NCI-H1417 treated with DMSO at 0.1 percent for 48 hours (cell line): ENCODE measurements around the gene TBX1.
"Not testable (repeated sequence)": the region's sequence is repeated elsewhere in the genome, so short reads cannot be mapped to it uniquely, and the experiment has no call there.

Experiments used
- DNase-seq: peaks from one replicate; lab custom pipeline; 2025; lab: John Stamatoyannopoulos, UW

The TBX1 gene

DNA sequence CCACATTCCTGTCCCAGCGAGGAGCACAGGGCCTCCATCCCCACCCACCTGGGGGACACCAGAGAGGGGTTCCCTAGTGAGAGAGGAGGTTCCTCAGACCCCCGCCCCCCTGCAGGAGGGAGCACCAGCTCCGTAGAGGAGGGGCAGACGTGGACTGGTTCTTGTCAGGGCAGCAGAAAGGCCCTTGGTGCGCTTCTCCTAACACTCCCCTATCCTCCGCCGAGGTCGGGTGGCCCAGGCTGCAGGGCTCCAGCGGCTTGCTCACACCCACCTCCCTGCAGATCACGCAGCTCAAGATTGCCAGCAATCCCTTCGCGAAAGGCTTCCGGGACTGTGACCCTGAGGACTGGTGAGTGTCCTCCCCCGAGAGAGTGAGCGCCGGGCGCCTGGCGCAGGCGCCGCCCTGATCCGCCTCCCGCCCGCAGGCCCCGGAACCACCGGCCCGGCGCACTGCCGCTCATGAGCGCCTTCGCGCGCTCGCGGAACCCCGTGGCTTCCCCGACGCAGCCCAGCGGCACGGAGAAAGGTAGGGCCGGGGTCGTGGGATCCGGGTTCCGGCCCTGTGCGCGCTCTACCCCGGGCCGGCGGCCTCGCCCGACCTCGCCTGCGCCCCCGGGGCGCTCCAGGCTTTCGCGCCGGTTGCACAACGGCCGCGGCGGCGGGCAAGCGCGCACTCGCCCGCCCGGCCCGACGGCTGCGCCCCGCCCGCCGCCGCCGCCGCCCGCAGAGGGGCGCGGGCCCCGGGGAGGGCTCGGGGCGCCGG, 5.1 kb downstream of the TBX1 start:
- no peak for DNase-seq

DNA sequence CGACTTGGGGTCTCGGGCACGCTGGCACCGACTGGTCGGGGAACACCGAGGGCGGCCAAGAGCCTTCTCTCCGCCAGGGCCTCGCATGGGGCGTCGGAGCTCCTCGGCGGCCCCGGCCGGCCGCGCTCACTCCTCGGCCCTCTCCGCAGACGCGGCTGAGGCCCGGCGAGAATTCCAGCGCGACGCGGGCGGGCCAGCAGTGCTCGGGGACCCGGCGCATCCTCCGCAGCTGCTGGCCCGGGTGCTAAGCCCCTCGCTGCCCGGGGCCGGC, 5.6 kb downstream of the TBX1 start:
- no peak for DNase-seq

DNA sequence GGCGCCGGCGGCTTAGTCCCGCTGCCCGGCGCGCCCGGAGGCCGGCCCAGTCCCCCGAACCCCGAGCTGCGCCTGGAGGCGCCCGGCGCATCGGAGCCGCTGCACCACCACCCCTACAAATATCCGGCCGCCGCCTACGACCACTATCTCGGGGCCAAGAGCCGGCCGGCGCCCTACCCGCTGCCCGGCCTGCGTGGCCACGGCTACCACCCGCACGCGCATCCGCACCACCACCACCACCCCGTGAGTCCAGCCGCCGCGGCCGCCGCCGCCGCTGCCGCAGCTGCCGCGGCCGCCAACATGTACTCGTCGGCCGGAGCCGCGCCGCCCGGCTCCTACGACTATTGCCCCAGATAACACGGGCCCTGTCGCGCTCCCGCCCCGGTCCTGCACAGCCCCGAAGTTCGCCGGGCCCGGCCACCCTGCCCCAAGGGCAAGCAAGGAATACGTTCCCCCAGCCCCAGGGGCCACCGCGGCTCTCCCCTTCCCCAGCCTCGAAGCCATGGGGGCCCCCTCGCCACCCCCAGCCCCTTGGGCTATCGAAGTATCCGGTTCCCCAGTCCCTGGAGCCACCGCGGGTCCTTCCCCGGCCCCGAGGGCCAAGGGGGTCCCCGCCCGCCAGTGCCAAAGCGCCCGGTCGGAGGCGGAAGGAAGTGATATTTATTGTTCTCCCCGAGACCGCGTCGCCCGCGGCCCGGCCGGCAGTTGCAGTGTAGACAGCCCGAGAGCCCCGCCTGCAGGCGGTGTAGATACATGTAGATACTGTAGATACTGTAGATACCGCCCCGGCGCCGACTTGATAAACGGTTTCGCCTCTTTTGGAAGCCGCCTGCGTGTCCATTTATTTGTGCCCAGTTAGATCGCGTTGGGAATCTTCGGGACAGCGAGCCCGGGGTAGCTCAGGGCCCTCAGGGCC, 6.2 kb downstream of the TBX1 start:
- no peak for DNase-seq

DNA sequence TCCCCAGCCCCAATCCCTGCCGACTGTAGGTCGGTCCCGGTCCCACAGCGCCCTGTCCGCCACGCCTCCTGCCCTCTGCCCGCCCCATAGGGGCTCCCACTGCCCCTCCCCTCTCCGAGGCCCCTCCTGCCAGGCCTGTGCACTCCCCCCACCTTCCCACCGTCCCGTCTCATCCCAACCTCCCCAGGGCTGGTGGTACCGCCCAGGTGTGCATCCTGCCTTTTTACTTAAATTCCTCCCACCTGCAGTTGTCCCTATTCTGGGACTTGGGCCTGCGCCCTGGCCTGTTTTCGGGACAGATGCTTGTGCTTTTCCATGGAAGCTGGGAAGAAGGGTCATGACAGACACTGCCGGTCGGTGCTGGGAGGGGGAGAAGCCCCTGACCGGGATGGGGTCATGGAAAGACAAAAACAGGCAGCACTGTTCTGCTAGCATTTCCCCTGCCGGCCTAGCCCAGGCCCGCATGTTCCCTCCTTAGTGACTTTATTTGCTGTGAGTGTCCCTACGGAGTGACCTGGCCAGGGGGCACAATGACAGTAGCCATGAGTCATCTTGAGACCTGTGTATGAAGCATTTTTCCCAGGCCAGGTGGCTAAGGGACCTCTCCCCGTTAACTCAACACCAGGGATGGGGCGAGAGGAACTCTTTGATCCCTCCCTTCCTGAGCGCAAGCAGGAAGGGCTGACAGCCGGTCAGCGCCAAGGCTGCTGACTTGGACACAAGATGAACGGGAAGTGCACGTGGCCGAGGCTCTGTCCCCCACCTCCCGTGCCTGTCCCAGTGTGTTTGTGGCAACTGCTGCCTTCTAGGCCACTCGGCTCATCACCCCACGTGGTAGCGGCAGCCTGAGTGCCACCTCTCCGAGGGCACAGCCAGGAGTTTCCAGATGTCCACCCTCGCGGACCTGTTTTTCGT, 7.1 kb downstream of the TBX1 start:
- DNase-seq = no peak

DNA sequence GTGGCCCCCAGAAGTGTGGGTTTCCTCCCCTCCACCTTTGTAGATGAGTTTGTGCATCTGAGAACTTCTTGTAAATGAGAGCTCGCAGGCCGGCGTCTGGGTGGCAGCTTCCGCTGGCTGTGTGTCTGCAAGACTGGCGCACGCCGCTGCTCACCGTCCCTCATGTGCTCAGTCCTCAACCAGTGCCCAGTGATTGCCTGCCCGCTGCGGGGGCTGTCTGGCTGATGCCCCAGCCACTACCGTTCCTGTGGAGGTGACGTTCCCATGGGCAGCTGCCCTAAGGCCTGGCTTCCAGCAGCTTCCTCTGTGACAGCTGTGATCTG, 8.8 kb downstream of the TBX1 start:
- no peak for DNase-seq

DNA sequence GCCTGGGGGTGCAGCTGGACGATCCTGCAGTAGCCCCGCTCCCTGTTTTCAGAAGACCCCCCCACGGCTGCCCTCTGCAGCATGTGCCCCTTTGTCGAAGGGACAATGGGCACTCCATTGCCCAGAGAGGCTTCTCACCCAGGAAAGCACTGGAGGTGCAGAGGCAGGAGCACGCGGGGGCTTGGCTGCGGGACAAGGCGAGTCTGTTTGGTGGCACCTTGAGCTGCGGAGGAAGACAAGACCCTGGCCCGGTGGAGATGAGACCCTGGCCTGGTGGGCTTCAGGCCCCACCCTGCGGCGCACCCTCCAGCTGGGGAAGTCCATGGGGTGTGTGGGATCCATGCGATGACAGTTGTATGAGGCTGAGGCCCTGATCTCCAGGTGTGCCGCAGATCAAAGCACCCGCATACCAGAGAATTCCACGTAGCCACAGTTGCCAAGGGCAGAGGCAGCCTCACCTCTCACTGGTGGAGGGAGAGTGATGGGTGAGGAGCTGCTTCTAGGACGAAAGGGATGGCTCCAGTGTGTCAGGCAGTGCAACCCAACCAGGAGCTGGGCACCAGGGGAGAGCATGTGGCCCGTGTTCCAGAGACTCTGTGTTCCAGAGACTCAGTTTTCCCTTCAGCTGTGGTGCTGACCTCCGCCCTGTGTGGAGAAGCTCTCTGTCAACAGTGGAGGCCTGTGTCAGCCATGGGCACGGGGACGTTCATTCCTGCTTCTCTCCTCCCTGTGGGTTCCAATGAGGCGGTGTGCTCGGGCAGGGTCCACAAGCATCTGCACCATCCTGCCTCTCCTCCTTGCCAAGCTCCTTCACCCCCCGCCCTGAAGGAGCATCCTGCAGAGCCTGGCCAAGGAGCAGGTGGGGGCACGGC, 10.0 kb downstream of the TBX1 start:
- DNase-seq = no peak

DNA sequence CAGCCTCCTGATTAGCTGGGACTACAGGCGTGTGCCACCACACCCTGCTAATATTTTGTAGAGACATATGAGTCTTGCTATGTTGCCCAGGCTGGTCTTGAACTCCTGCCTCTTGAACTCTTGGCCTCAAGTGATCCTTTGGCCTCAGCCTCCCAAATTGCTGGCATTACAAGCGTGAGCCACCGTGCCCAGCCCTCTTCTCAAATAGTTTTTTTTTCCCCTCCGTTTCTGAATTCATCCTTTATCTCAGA, 11.8 kb downstream of the TBX1 start:
- no peak for DNase-seq

DNA sequence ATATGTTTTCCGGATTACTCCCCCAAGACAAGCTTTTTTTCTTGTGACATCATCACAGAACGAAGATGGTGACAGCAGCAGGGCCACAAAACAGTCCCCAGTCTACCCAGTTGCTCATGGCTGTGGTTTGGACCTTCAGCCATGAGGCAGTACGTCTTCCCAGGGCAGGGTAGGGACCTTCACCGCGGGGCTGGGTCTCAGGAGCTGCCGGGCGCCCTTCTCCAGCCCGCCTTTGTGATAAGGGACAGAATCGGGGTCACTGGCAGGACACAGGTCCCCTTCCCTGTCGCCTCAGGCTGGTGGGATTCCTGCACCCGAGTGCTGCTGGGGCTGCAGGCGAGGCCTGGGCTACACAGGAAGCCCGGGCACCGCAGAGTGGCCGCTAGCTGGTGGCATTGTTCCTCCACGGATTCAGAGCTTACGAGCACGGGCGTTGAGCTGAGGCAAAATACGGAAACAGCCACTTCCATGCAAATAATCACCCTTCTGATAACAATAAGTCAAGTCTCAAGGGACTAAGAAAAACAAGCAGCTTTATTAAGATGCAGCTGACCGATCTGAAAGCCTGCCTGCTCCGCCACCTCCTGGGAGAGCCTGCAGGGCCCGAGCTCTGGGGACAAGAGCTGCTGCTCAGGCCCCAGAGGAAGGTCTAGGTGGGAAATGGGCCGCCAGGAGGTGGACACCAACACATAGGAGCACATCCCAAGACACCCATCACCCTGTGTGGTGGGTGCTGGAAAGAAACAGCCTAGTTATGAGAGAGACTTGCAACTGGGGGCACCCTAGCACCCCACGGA, 12.3 kb downstream of the TBX1 start:
- DNase-seq = no peak

DNA sequence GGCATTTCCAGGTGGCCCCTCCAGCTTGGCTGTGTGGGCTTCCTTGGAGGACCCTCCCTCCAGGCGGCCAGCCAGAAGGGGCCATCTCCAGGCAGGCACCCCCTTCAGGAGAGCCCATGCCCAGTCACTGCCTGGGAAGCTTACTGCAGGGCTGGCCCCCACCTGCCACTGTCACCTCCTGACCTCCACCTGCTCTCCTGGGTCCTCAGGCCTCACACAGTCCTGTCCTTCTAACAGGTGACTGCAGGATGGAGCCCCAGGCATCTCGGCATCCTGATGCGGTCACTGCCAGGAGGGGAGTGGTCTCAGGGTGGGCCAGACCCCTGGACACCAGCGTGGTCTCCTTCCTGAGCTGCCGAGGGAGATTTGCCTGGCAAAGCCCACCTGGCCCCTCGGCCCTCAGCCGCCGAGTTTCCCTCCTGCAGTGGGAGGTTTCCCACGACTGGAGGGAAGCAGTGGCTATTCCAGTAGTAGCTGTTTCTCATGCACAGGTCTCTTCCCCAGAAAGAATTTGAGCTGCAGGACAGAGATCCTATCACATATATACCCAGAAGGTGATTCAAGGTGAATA, 13.0 kb downstream of the TBX1 start:
- DNase-seq = no peak

DNA sequence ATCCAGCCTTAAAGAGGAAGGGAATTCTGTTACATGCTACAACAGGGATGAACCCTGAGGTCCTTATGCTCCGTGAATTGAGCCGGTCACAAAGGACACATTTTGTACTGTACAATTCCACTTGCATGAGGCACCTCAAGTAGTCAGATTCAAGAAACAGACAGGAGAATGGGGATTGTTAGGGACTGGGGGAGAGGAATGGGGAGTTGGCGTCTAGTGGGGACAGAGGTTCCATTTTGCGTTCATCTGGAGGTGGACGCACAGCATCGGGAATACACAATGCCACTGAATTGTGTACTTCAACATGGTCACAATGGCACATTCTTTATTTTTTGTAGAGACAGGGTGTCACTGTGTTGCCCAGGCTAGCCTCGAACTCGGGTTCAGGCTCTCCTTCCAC, 14.1 kb downstream of the TBX1 start:
- DNase-seq = no peak

DNA sequence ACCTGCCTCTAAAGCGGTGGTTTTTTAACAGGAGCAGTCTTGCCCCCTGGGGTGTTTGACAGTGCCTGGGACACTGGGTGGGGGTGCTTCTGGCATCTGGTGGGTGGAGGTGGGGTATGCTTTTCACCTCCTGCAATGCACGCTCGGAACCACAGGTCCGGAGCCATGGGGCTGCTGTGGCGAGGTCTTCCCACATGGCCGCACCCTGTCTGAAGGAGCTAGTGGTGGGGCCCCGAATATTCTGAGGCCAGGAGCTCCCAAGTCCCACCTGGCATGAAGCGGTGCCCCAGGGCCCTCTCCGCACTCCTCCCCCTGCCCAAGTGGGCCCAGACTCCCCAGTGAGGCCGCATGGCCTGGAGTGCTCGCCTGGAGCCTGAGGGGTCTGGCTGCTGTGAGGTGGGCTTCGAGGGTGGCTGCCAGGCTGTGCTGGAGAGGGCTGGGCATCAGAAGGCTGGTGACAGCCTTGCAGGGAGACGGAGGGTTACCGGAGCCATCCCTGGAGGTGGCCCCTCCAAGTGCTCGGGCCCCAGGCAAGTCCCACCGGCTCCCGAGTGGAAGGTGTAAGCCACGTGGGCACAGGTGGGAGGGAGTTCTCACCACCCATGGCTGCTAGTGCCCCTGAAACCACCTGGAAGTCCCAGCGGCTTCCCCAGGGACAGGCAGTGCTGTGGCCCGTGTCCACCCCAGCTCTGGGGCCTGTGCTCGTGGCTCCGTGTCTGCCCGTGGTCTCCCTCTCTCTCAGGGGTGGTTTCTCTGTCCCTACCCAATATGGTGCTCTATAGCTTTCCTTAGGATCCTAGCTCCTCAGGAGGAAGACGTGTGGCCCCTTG, 15.1 kb downstream of the TBX1 start:
- no peak for DNase-seq

DNA sequence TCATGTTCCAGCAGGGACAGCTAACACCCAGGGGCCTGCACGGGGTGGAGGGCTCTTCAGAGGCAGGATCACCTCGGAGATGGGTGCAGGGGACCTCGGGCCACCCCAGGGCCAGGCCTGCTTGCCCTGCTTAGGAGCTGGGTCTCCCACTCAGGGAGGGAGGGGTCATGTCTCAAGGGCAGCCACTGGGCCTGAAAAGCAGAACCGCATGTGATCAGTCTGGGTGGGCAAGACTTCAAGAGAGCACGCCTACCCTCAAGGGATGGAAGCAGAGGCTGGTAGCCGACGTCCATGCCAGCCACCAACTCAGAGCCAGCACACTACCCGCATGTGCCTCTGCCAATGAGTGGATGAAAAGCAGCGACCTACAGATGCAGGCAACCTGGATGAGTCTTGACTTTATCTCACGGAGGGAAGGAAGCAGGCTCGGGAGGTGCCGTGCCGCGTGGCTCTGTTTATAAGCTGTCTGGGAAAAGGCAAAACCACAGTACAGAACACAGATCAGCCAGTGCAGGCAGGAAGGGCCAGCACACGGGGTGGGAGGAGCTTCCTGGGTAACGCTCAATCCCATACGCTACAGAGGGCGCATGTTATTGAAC, 16.0 kb downstream of the TBX1 start:
- DNase-seq = no peak

DNA sequence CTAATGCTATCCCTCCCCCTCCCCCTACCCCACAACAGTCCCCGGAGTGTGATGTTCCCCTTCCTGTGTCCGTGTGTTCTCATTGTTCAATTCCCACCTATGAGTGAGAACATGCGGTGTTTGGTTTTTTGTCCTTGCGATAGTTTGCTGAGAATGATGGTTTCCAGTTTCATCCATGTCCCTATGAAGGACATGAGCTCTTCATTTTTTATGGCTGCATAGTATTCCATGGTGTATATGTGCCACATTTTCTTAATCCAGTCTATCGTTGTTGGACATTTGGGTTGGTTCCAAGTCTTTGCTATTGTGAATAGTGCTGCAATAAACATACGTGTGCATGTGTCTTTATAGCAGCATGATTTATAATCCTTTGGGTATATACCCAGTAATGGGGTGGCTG, 16.6 kb downstream of the TBX1 start:
- not testable (repeated sequence) for DNase-seq

DNA sequence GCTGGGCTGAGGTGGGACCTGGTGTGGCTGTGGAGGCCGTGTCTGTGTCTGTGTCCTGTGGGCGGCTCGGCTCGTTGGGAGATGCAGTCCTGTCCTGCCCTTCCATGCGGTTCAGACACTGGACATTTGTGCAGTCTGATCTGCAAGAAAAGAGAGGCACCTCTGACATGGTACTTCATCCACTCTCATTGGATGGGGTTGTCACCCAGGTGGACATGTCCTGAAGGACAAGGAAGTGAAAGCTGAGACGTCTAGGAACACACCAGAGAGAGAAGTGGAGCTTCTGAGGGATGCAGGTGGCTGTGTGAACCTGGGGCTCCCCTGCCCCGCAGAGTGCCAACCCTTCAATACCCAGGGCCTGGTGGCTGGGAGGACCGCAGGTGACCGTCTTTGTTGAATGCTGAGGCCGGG, 18.4 kb downstream of the TBX1 start:
- DNase-seq = no peak

DNA sequence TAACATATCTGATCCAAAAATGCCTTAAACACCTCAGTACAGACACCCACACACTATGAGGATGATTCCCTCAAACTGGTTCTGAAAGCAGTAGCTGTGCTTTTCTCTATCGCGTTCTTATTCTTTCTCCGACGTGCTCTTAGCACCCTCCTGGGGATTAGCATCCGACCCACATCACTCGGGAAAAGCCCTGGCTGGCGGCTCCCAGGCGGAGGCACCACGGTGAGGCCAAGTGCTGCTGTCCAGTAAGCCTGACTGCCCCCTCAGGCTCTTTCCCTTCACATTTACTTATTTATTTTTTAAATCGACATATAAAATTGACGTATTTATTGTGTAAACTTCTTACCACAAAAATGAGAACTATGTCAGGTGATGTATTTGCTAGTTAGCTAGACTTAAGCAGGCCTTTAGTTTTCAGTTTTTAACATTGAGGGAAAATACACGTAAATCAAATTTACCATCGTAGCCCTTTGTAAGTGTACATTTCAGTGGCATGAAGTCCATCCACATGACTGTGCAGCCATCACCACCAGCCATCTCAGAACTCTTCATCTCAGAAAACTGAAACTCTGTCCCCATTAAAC, 19.2 kb downstream of the TBX1 start:
- DNase-seq = no peak

DNA sequence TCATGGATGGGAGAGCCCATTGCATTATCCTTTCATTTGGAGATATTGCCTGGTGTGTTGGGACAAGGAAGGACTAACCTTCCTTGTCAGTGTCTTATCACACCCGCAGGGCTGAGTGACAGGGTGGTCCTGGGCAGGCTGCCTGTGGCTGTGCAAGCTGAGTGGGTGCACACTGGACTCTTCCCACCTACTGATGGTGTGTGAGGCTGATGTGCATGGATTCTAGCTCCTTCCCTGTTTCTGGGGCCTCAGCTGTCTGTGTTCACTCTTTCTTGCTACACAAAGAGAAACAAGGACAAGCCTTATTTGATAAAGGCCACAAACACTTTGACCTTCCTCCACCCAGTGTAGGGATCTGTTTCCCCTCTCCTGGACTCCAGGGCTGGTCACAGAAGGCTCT, 22.0 kb downstream of the TBX1 start:
- DNase-seq = no peak

DNA sequence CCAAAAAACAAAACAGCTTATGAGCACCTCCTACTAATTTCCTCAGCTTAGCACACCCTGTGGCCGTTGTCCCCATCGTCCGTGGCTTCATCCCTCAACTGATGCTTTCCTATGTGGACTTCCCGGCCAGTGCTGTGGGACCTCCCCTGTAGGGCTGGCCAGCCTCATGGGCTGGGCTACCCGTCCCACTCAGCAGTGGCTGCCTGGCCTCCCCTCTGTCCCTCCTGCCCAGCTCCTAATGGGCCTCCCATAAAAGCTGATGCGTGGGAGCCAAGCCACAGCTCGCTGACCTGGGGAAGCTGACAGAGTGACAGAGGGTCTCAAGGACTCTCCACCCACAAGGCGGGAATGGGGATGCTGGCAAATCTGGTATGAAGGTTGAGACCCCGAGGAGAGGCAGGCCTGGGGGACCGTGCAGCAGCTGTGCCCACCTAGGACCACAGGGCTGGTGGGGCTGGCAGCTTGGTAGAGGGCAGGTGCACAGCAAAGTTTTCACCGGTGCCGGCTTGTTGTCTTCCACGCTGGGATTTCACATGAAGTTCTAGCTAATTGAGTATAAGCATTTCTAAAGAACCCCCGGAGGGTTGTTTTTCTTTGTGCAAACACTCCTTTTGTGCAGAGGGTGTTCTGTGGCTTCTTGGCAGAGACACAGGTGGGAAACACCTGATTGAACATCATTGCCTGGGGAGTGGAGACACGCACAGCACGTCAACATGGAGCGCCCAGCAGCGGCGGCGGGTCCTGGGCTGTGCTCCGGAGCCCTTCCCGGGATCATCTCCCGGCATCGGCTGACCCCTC, 23.2 kb downstream of the TBX1 start:
- no peak for DNase-seq
